C1 segment of cervical spinal cord (tissue), 14 donors: ENCODE measurements around the gene GAS5.
"Not testable (repeated sequence)": the region's sequence is repeated elsewhere in the genome, so short reads cannot be mapped to it uniquely, and the experiment has no call there.

Experiments
- DNase-seq, 14 donors: peaks; one replicate each; lab custom pipeline; 2025; lab: John Stamatoyannopoulos, UW

The GAS5 gene

GRCh38 chr1:173869021-173869359 is 1.2 kb upstream of the GAS5 start:
- no peak for DNase-seq

- DNase-seq = peak in 8 of 14 donors; percentile 30 to 90 (median 80)
These were observed 654 bp upstream of the GAS5 start, which contains the start of gene ZBTB37 for GRCh38 chr1:173868266-173869020. TSS of gene ZBTB37 (plus strand) at chr1:173868380. CDS start at chr1:173870226, 1,846 bp downstream.

- peak in 1 of 14 donors; percentile 25 for DNase-seq
These were observed 542 bp downstream of the GAS5 start for GRCh38 chr1:173867141-173867752.

GRCh38 chr1:173866413-173867115 is 1.2 kb downstream of the GAS5 start:
- no peak for DNase-seq

GRCh38 chr1:173865468-173866164 is 2.2 kb downstream of the GAS5 start:
- DNase-seq = no peak

GRCh38 chr1:173864179-173864867 is 3.5 kb downstream of the GAS5 start:
- no peak for DNase-seq

- DNase-seq = no peak
These were observed 4.3 kb downstream of the GAS5 start for GRCh38 chr1:173863224-173864161.

- DNase-seq = no peak
These were observed 5.0 kb downstream of the GAS5 start for GRCh38 chr1:173862769-173863223.

GRCh38 chr1:173862146-173862768 is 5.5 kb downstream of the GAS5 start:
- not testable (repeated sequence) for DNase-seq

GRCh38 chr1:173861731-173862145 is 6.1 kb downstream of the GAS5 start:
- no peak for DNase-seq

- DNase-seq = no peak
These were observed 7.7 kb downstream of the GAS5 start for GRCh38 chr1:173860065-173860464.

- DNase-seq = not testable (repeated sequence)
These were observed 8.2 kb downstream of the GAS5 start for GRCh38 chr1:173859547-173859946.

- DNase-seq = no peak
These were observed 10.3 kb downstream of the GAS5 start for GRCh38 chr1:173857363-173857917.

- DNase-seq = no peak
These were observed 10.9 kb downstream of the GAS5 start for GRCh38 chr1:173856903-173857302.

GRCh38 chr1:173856014-173856413 is 11.8 kb downstream of the GAS5 start:
- DNase-seq = no peak

- no peak for DNase-seq
These were observed 14.7 kb downstream of the GAS5 start for GRCh38 chr1:173853074-173853473.

GRCh38 chr1:173852105-173852504 is 15.7 kb downstream of the GAS5 start:
- DNase-seq = no peak

- no peak for DNase-seq
These were observed 35.0 kb downstream of the GAS5 start for GRCh38 chr1:173832748-173833147.

- DNase-seq = no peak
These were observed 40.2 kb downstream of the GAS5 start for GRCh38 chr1:173827611-173828010.
